Suprapubic skin (tissue), 4 donors: ENCODE data around the gene PDZD7. TPM values are rescaled to one million over a fixed set of nuclear protein-coding genes. Genes with fewer than 3 reads are reported as not detected.

Experiments
- DNase-seq, 2 donors: peaks; one replicate each; pipeline ENCODE4 v3.0.0-alpha.2; 2019; ENCODE audit warnings: low spot score in 2 of 2
- H3K27ac ChIP-seq: fragments of 200-600 bp; sonication (generic); one replicate; pipeline ENCODE4 v1.5.1; 2019
- H3K27me3 ChIP-seq: fragments of 200-600 bp; sonication (generic); one replicate; pipeline ENCODE4 v1.5.1; 2019
- H3K36me3 ChIP-seq: fragments of 200-600 bp; sonication (generic); one replicate; pipeline ENCODE4 v1.5.1; 2019
- H3K4me1 ChIP-seq: fragments of 200-600 bp; sonication (generic); one replicate; pipeline ENCODE4 v1.5.1; 2019
- H3K4me3 ChIP-seq: fragments of 200-600 bp; sonication (generic); one replicate; pipeline ENCODE4 v1.5.1; 2019; ENCODE audit warnings: mild to moderate bottlenecking
- H3K9me3 ChIP-seq: fragments of 200-600 bp; sonication (generic); one replicate; pipeline ENCODE4 v1.5.1; 2019
- EP300 ChIP-seq: sonication (generic); formaldehyde crosslinking; IDR thresholded peaks from one replicate; pipeline ENCODE4 v1.6.1; 2017; ENCODE audit warnings: antibody characterized with exemption
- POLR2A ChIP-seq, 2 donors: fragments of 450-650 bp; IDR thresholded peaks; one replicate each; pipeline ENCODE4 v1.6.1; 2017; ENCODE audit warnings: antibody characterized with exemption in 2 of 2, mild to moderate bottlenecking in 2 of 2, moderate library complexity in 2 of 2
- POLR2AphosphoS5 ChIP-seq, 3 donors: sonication (generic); formaldehyde crosslinking; IDR thresholded peaks; one replicate each; pipeline ENCODE4 v1.6.1; 2017; ENCODE audit warnings: antibody characterized with exemption in 3 of 3
- WGBS: methylation state at CpG from one replicate; pipeline ENCODE4 v1.1.5; 2018; 5-methylcytosine and 5-hydroxymethylcytosine counted together
- total RNA-seq, 4 donors: library from RNA; depleted of rRNA; stranded (reverse); fragments of >200 nt; gene quantifications; one replicate each; pipeline ENCODE4 v1.1.0, GENCODE V29; 2016
- TF ChIP-seq, protein P1 (sequence below), 2 donors: fragments of 200-600 bp in 1 of 2; fragments of 450-650 bp in 1 of 2; sonication (generic) in 1 of 2; IDR thresholded peaks; one replicate each; pipeline ENCODE4 v1.5.1; 2016 to 2019; ENCODE audit warnings: antibody characterized with exemption in 2 of 2, mild to moderate bottlenecking in 1 of 2, moderate library complexity in 1 of 2

PDZD7 gene
- total RNA-seq, 4 donors from 2014 or later: 1.2 to 6.0 (median 1.8) TPM

DNA sequence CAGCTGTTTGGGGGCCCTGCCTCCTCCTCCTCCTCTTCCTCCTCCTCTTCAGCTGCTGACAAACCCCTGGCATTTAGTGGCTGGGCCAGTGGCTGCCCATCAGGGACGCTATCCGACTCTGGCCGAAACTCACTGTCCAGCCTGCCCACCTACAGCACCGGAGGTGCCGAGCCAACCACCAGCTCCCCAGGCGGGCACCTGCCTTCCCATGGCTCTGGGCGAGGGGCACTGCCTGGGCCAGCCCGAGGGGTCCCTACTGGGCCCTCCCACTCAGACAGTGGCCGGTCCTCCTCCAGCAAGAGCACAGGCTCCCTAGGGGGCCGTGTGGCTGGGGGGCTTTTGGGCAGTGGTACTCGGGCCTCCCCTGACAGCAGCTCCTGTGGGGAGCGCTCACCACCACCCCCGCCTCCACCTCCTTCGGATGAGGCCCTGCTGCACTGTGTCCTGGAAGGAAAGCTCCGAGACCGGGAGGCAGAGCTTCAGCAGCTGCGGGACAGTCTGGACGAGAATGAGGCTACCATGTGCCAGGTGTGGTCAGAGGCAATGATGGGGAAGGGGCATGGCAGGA, 27.2 kb downstream of the PDZD7 start:
- H3K9me3 ChIP-seq: no peaks in the 10 kb centered on the region
- H3K36me3 ChIP-seq: peaks cover 45% of the 10 kb centered on the region
- no peak overlapping the region for H3K4me3 ChIP-seq
- peaks cover 46% of the 10 kb centered on the region for H3K4me1 ChIP-seq
- no peaks in the 10 kb centered on the region for H3K27me3 ChIP-seq
- 98% methylated on average over 6 of the region's 18 CpGs for WGBS
- DNase-seq: no peak
- TF ChIP-seq POLR2AphosphoS5 (IDR thresholded peaks at IDR 0.05) (no peak), POLR2A (IDR thresholded peaks at IDR 0.05) (no peak), EP300 (no peak)
- TF ChIP-seq, protein P1, sequence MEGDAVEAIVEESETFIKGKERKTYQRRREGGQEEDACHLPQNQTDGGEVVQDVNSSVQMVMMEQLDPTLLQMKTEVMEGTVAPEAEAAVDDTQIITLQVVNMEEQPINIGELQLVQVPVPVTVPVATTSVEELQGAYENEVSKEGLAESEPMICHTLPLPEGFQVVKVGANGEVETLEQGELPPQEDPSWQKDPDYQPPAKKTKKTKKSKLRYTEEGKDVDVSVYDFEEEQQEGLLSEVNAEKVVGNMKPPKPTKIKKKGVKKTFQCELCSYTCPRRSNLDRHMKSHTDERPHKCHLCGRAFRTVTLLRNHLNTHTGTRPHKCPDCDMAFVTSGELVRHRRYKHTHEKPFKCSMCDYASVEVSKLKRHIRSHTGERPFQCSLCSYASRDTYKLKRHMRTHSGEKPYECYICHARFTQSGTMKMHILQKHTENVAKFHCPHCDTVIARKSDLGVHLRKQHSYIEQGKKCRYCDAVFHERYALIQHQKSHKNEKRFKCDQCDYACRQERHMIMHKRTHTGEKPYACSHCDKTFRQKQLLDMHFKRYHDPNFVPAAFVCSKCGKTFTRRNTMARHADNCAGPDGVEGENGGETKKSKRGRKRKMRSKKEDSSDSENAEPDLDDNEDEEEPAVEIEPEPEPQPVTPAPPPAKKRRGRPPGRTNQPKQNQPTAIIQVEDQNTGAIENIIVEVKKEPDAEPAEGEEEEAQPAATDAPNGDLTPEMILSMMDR (IDR thresholded peaks at IDR 0.05): no peak
- H3K27ac ChIP-seq: no peak overlapping the region

GRCh38 chr10:101002456-101002855, 28.5 kb downstream of the PDZD7 start:
- Histone ChIP-seq H3K27ac (peak overlapping the region; percentile 98), H3K27me3 (no peaks in the 10 kb centered on the region), H3K9me3 (no peaks in the 10 kb centered on the region), H3K4me3 (no peak overlapping the region), H3K4me1 (peaks cover 49% of the 10 kb centered on the region), H3K36me3 (peaks cover 45% of the 10 kb centered on the region)
- TF ChIP-seq POLR2AphosphoS5 (IDR thresholded peaks at IDR 0.05): no peak
- WGBS: 100% methylated on average over 2 of the region's 11 CpGs
- no peak for DNase-seq

DNA sequence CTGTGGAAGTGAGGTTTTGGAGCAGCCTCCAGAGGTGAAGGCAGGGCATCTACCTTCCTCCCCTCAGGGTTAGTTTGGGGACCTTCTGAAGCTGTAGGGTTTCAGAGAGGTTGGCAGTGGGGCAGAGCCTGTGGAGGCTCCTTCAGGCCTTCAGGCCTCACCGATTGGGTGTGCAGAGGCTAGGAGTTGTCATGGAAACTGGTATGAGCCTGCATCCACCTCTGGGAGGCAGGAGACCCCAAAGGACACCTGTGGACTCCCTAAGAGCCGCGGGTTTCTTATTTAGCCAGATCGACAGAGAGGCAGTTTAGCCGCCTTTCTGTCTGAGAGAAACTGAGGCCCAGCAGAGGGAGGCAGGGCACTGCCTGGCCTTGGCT, 29.3 kb downstream of the PDZD7 start:
- peaks cover 37% of the 10 kb centered on the region for H3K36me3 ChIP-seq
- no peak for TF ChIP-seq POLR2AphosphoS5 (IDR thresholded peaks at IDR 0.05)
- no peak for TF ChIP-seq EP300
- TF ChIP-seq, protein P1 (IDR thresholded peaks at IDR 0.05): no peak
- TF ChIP-seq POLR2A (IDR thresholded peaks at IDR 0.05): no peak
- H3K27ac ChIP-seq: peak overlapping the region; percentile 98
- no peak for DNase-seq
- H3K4me1 ChIP-seq: peaks cover 54% of the 10 kb centered on the region
- H3K4me3 ChIP-seq: peak overlapping the region; percentile 81
- no peaks in the 10 kb centered on the region for H3K27me3 ChIP-seq
- no peaks in the 10 kb centered on the region for H3K9me3 ChIP-seq
- WGBS: 41% methylated on average over 3 of the region's 5 CpGs

DNA sequence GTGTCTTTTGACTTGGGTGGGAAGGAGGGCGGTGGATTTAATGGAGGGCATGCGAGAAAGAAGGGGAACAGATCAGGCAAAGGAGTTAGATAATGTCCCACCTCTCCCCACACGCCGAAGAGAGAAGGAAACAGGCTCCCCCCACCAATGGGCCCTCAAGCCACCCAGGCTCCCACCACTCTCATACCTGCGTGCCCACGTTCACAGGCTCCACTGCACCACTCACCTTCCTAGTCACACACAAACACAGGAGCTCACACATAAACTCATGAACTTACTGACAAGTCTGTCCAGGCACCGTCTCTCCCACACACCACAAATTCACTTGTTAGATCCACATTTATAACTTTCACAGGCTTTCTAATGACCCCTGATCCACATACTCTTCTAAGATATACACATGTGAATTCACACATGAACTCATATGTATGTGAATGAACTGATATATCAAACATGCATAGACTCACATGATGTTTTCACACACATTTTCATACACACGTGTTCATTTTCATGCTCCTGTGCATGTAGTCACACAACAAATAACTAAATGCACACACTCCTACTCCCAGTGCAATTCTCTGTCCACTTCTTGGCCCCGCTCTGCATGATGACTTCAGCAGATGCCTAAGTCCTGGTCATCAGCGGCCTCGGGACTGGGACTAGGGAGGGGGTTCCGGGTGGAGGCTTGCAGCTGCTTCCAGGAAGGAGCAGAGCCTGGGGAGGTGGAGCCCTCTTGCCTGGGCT, 29.8 kb downstream of the PDZD7 start:
- peaks cover 60% of the 10 kb centered on the region for H3K4me1 ChIP-seq
- TF ChIP-seq POLR2A (IDR thresholded peaks at IDR 0.05): peak in 1 of 2 donors; percentile 50
- TF ChIP-seq, protein P1 (IDR thresholded peaks at IDR 0.05): no peak
- TF ChIP-seq POLR2AphosphoS5 (IDR thresholded peaks at IDR 0.05): peak in 2 of 3 donors; percentile 22 to 31
- peaks cover 33% of the 10 kb centered on the region for H3K36me3 ChIP-seq
- H3K4me3 ChIP-seq: peak overlapping the region; percentile 81
- 28% methylated on average over 12 of the region's 12 CpGs for WGBS
- no peaks in the 10 kb centered on the region for H3K27me3 ChIP-seq
- H3K27ac ChIP-seq: peak overlapping the region; percentile 98
- DNase-seq: peak; percentile 93 to 95
- no peaks in the 10 kb centered on the region for H3K9me3 ChIP-seq

DNA sequence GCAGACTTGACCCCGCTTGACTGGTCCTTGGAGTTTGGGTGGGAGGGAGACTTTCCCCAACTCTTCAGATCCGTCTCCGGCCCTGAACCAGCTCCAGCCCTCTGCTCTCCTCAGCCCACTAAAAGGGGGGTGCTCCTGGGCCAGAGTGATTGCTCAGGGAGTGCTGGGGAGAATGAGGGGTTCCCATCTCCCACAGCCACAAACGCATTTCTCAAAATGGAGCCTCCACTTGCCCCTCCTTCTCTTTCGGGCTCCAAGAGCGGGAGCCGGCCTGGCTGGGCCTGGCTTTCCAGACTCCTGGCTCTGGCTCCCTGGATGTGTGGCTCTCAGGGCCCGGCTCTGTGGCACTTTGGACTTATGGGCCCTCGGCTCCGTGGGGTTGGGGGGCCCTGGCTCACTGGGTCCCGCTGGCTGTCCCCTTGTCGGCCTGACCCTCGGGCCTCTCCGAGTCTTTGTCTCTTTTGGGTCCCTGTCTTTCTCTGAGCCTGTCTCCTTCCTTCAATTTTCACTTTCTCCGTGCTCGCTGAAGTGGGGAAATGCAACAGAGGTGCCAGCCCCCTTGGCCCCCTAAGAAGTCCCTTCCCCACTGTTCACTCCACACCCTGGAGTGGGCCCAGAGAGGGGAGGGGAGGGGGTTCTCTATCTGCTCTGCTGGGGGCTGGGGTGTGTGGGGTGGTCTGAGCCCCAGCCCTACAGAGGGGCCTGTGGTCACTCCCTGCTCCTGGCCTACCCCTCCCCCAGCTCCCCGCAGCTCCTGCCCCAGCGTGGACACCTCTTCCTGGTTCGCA, 30.6 kb downstream of the PDZD7 start:
- no peaks in the 10 kb centered on the region for H3K27me3 ChIP-seq
- H3K27ac ChIP-seq: peak overlapping the region; percentile 98
- no peak for TF ChIP-seq POLR2A (IDR thresholded peaks at IDR 0.05)
- TF ChIP-seq EP300: no peak
- TF ChIP-seq, protein P1 (IDR thresholded peaks at IDR 0.05): no peak
- TF ChIP-seq POLR2AphosphoS5 (IDR thresholded peaks at IDR 0.05): no peak
- H3K4me3 ChIP-seq: peak overlapping the region; percentile 81
- 6% methylated on average over 14 of the region's 19 CpGs for WGBS
- H3K36me3 ChIP-seq: peaks cover 25% of the 10 kb centered on the region
- DNase-seq: no peak
- H3K9me3 ChIP-seq: no peaks in the 10 kb centered on the region
- H3K4me1 ChIP-seq: peaks cover 60% of the 10 kb centered on the region
